Transverse colon (tissue), 1 donor: ENCODE results near the gene PRR5.

ENCODE experiments used
- EP300 ChIP-seq: sonication (generic); formaldehyde crosslinking; IDR thresholded peaks from one replicate; pipeline ENCODE4 v1.6.1; 2017; ENCODE audit warnings: antibody characterized with exemption, low read depth
- POLR2A ChIP-seq: fragments of 450-650 bp; IDR thresholded peaks from one replicate; pipeline ENCODE4 v1.6.1; 2016; ENCODE audit warnings: antibody characterized with exemption, mild to moderate bottlenecking, moderate library complexity

DNA sequence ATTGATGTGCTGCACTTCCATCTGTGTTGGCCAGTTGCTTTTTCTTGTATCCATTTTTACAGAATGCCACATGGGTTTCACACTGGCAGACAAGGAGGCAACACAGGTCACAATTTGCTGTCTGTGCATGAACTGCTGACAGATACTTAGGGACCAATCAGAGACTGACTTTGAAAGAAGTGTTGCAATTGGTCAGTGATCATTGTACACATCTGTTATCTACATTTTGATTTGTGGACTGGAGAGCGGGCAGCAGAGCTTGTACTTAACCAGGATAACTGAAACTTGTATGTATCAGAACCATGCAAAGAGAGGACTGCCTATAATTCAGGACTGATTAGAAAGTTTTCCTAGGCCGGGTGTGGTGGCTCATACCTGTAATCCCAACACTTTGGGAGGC, 21.8 kb downstream of the PRR5 start:
- TF ChIP-seq POLR2A, result no peak
- no peak for TF ChIP-seq EP300
